Fibroblast of the aortic adventitia (primary cell): Measurements from ENCODE around the gene RASSF5. TPM values are rescaled to one million over a fixed set of nuclear protein-coding genes. Genes with fewer than 3 reads are reported as not detected.

Source experiments
- DNase-seq: peaks from one replicate; pipeline ENCODE4 v3.0.0-alpha.2; 2010; ENCODE audit warnings: low read depth
- H3K4me3 ChIP-seq: 2 replicates; pipeline ENCODE4 v1.5.1; 2011; ENCODE audit warnings: low read depth, mild to moderate bottlenecking, control low read depth, low read length, moderate library complexity
- total RNA-seq: library from RNA; depleted of rRNA; stranded (reverse); fragments of >200 nt; gene quantifications from 2 replicates; pipeline ENCODE4 v1.2.3, GENCODE V29; 2012; ENCODE audit warnings: low replicate concordance
- TF ChIP-seq, protein P1 (sequence below): IDR thresholded peaks from 2 replicates; pipeline ENCODE4 v1.5.1; 2011; ENCODE audit warnings: mild to moderate bottlenecking, low read length, control low read depth, inconsistent platforms; ENCODE audit not compliant: insufficient read depth

RASSF5 gene
- total RNA-seq, 1 donor, result 4.1 TPM

DNA sequence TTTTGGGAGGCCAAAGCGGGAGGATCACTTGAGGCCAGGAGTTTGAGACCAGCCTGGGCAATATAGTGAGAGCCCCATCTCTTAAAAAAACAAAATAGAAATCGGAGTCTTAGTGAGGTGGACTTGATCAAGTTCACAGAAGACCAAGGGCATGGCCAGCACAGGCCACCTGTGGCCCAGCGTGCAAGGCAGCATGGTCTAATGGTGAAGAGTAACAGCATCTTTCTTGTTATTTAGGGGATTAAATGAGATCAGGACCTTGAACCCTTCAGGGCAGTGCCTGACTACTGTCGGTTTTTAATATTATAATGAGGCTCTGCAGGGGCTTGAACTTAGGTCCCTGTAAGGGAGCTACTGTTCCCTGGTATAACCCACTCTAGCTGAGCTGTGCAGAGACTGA is 66.4 kb downstream of the RASSF5 start:
- DNase-seq, result no peak
- TF ChIP-seq, protein P1, sequence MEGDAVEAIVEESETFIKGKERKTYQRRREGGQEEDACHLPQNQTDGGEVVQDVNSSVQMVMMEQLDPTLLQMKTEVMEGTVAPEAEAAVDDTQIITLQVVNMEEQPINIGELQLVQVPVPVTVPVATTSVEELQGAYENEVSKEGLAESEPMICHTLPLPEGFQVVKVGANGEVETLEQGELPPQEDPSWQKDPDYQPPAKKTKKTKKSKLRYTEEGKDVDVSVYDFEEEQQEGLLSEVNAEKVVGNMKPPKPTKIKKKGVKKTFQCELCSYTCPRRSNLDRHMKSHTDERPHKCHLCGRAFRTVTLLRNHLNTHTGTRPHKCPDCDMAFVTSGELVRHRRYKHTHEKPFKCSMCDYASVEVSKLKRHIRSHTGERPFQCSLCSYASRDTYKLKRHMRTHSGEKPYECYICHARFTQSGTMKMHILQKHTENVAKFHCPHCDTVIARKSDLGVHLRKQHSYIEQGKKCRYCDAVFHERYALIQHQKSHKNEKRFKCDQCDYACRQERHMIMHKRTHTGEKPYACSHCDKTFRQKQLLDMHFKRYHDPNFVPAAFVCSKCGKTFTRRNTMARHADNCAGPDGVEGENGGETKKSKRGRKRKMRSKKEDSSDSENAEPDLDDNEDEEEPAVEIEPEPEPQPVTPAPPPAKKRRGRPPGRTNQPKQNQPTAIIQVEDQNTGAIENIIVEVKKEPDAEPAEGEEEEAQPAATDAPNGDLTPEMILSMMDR, result no peak
- H3K4me3 ChIP-seq, result no peak overlapping the region

DNA sequence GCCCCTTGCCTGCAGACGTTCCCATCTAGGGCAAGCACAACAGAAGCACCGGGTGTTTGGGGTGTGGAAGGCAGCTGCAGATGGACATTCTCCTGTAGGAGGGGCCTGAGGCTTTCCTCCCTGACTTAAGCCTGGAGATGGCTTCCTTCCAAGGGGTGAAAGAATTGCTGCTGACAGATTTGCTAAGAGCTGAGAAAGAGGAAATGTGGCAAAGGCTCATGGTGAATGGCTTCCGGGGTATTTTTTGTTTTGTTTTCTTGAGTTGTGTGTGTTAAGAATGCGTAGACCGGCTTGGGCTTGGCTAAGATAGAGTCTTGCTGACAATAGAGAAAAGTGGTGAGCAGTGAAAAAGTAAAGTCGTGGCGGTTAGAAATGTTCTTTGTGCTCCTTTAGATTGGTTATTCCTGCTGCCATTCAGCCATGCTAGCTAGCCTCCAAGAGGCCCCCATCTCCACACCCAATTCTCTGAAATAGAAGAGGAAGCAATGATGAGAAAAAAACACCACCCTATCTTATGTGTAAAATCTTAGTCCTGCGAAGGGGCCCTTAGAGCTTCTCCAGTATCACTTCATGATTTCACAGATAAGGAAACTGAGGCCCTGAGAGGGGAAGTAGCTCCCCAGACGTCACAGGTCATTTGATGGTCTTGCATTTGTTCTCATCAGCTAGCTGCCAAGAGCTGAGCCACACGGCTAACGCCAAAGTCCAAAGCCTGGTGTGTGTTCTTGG is 68.0 kb downstream of the RASSF5 start:
- TF ChIP-seq, protein P1, result no peak
- H3K4me3 ChIP-seq, result no peak overlapping the region
- peak; percentile 89 for DNase-seq

DNA sequence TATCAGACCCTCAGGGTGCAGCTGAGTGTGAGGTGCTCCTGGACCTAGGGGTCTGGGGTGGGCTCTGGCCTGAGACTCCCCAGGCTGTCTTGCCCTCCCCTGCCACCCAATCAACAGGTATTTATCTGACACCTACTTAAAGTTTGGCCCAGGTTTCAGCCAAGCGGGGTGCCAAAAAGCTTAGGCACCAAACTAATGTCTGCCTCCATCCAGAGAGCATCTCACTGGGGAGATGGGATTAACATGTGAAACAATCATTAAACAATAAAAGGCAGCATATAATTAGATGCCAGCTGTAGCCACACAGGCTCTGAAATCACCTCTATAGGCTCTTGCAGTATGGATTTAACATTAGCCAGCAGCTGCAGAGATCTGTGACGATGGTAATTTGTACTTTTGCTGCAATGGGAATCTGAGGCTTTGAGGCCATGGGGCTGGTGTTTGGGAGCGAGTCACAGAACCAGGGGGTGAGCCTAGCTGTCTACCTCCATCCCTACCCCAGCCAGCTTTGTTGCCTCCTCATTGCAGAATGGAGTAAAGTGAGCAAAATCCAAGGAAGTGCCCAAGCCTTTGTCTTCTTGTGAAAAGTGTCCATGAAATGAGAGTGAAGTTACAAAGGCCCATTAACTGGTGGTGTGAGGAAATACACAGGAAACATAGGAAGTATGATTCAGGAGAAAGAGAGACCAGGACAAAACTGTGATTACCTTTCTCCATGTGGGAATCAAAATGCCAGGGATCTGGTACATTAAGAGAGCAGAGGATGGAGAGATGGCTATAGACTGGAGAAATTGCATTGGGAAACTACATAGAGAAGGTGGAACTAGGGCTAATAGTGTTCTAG is 68.8 kb downstream of the RASSF5 start:
- H3K4me3 ChIP-seq, result no peak overlapping the region
- TF ChIP-seq, protein P1, result no peak
- no peak for DNase-seq

DNA sequence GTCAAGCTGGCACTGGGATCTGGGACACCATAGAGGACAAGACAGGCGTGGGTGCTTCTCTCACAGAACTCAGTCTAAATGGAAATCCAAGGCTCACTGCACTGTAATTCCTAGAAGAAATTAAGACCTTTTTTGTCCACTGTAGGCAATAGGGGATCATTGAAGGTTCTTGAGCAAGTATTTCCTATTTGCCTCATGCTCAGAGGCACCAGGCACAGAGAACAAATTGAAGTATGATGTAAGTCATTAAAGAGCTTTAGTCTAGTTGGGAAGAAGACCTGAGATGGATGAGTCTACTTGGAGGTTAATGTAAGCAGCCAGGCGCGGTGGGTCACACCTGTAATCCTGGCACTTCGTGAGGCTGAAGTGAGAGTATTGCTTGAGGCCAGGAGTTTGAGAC is 70.3 kb downstream of the RASSF5 start:
- no peak overlapping the region for H3K4me3 ChIP-seq
- DNase-seq, result no peak
- TF ChIP-seq, protein P1, result no peak

DNA sequence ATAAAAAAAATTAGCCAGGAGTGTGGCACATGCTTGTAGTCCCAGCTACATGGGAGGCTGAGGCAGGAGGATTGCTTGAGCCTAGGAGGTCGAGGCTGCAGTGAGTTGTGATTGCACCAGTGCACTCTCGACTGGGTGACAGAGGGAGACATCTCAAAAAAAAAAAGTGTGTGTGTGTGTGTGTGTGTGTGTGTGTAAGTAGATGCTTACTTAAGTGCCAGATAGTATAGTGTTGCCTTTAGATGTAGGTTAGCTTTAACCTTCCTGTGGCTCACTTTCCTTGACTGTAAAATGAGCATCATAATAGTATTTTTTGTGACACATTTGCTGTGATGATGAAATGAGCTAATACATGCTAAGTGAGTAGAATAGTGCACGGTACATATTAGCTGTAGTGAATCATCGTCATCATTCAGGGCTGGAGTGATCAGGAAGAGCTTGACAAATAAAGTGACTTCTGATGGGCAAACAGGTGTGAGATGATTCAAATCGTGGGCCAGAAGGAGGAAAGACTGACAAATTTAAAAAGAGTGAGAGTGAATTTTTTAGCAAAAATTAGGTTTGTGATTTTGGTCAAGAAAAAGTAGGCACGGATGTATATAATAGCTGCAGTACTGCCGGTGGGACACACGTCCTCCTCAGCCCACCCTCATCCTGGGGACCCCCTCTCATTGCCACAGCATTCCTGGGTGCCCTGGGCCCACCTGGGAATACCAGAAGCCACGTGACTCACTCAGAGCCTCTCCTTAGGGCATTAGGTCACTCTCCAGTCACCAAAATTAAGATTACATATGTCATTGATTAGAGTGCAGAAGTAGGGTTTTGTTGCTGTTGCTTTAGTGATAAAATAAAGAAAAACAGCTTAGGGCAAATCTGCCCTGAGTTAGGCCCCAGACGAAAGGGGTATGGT is 71.0 kb downstream of the RASSF5 start:
- no peak for DNase-seq
- TF ChIP-seq, protein P1, result no peak
- no peak overlapping the region for H3K4me3 ChIP-seq

DNA sequence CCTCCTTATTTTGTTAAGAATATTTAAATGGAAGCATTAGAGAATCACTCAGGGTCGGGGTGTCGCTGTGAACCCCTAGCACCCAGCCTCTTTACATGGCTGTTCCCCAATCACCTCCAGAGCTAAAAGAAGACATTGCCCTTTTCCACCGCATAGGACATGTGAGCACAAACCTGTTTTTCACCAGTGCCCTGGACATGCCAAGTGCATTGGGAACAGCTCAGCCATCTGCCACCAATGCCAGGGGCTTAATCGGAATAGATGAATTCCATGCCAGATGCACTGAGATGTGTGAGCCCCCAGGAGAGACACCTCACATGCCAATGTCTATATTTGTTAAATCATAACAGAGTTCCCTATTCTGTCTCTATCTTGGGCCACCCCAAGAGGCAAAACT is 71.6 kb downstream of the RASSF5 start:
- TF ChIP-seq, protein P1, result no peak
- no peak for DNase-seq
- no peak overlapping the region for H3K4me3 ChIP-seq
